PC-9 (cell line): ENCODE results near the gene SMTNL2.

Experiments used
- EZH2 ChIP-seq: fragments of 200-600 bp; sonication (generic); IDR thresholded peaks from 2 replicates; pipeline ENCODE4 v1.8.0; 2017; ENCODE audit warnings: antibody characterized with exemption, low read depth
- TF ChIP-seq, protein P1 (sequence below): fragments of 200-600 bp; sonication (generic); conservative IDR thresholded peaks from 2 replicates; pipeline ENCODE4 v1.6.1; 2017; ENCODE audit warnings: mixed run types, antibody characterized with exemption, mild to moderate bottlenecking, moderate library complexity

DNA sequence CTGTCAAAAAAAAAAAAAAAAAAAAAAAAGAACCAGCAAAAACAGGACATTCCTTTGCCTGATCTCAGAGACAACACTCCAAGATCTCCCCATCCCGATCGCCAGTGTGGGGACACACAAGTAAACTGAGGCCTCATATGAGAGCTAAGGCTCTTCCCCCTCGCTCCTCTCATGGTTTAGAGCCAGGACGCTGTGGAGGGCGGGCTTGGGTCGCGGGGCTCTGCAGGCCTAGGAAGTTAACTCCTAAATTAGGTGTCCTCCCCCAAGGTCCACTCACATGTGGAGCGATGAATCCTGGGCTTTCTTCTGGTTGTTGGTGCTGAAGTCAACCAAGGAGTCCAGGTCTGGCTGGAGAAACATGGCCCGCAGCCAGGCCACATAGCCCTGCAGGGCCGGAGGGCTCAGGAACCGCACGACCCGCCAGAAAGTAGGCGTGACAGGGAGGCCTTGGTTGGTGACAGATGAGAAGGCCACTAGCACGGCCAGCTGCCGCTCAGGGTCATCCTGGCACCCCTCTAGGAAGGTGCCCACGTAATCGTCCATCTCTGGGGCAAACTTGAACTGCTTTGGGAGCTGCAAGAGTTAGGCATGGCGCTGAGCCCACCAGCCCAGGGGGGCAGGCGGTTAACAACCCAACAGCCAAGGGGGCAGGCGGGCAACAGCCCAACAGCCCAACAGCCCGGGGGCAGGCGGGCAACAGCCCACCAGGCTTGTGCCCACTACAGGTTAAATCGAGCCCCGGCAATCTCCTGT is 34.4 kb upstream of the SMTNL2 start:
- TF ChIP-seq, protein P1, sequence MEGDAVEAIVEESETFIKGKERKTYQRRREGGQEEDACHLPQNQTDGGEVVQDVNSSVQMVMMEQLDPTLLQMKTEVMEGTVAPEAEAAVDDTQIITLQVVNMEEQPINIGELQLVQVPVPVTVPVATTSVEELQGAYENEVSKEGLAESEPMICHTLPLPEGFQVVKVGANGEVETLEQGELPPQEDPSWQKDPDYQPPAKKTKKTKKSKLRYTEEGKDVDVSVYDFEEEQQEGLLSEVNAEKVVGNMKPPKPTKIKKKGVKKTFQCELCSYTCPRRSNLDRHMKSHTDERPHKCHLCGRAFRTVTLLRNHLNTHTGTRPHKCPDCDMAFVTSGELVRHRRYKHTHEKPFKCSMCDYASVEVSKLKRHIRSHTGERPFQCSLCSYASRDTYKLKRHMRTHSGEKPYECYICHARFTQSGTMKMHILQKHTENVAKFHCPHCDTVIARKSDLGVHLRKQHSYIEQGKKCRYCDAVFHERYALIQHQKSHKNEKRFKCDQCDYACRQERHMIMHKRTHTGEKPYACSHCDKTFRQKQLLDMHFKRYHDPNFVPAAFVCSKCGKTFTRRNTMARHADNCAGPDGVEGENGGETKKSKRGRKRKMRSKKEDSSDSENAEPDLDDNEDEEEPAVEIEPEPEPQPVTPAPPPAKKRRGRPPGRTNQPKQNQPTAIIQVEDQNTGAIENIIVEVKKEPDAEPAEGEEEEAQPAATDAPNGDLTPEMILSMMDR: no peak
- TF ChIP-seq EZH2: no peak
